Liver (tissue), 9 donors: Measurements from ENCODE around the gene TNS3. TPM values are rescaled to one million over a fixed set of nuclear protein-coding genes. Genes with fewer than 3 reads are reported as not detected.

Source experiments
- DNase-seq: peaks from one replicate; pipeline ENCODE4 v3.0.0-alpha.2; 2017; ENCODE audit warnings: low spot score
- H3K27ac ChIP-seq, 2 donors: one replicate each; pipeline ENCODE4 v1.7.0; 2013; ENCODE audit warnings: inconsistent platforms in 2 of 2, low read length in 2 of 2, control low read depth in 1 of 2, low read depth in 1 of 2, mild to moderate bottlenecking in 1 of 2
- H3K27me3 ChIP-seq, 4 donors: one replicate each; pipeline versions ENCODE4 v1.6.1 to v1.7.0; 2013; ENCODE audit warnings: low read length in 3 of 4, inconsistent platforms in 1 of 4, mild to moderate bottlenecking in 1 of 4, moderate library complexity in 1 of 4; ENCODE audit not compliant: control insufficient read depth in 4 of 4, insufficient read depth in 4 of 4
- H3K36me3 ChIP-seq, 4 donors: one replicate each; pipeline versions ENCODE4 v1.6.1 to v1.7.0; 2013; ENCODE audit warnings: low read length in 3 of 4, mild to moderate bottlenecking in 3 of 4, low read depth in 1 of 4, moderate library complexity in 1 of 4; ENCODE audit not compliant: control insufficient read depth in 4 of 4, insufficient read depth in 3 of 4
- H3K4me1 ChIP-seq, 4 donors: one replicate each; pipeline versions ENCODE4 v1.6.1 to v1.7.0; 2013; ENCODE audit warnings: low read length in 3 of 4, mild to moderate bottlenecking in 3 of 4, moderate library complexity in 1 of 4; ENCODE audit not compliant: control insufficient read depth in 4 of 4, insufficient read depth in 4 of 4
- H3K4me3 ChIP-seq, 3 donors: one replicate each; pipeline versions ENCODE4 v1.6.1 to v1.7.0; 2013; ENCODE audit warnings: low read length in 3 of 3, control low read depth in 1 of 3, low read depth in 1 of 3, mild to moderate bottlenecking in 1 of 3
- H3K9ac ChIP-seq, 2 donors: one replicate each; pipeline ENCODE4 v1.7.0; 2013; ENCODE audit warnings: low read length in 2 of 2, mild to moderate bottlenecking in 2 of 2, moderate library complexity in 2 of 2, control low read depth in 1 of 2, low read depth in 1 of 2
- H3K9me3 ChIP-seq, 4 donors: one replicate each; pipeline versions ENCODE4 v1.6.1 to v1.7.0; 2013; ENCODE audit warnings: low read length in 3 of 4; ENCODE audit not compliant: control insufficient read depth in 4 of 4
- EGR1 ChIP-seq, 2 donors: IDR thresholded peaks; 2 replicates each; pipeline ENCODE4 v1.6.1; 2016 to 2018; ENCODE audit warnings: antibody characterized with exemption in 2 of 2, low read depth in 2 of 2
- FOXA1 ChIP-seq: IDR thresholded peaks from 2 replicates; pipeline ENCODE4 v1.6.1; 2016; ENCODE audit warnings: antibody characterized with exemption
- FOXA2 ChIP-seq: IDR thresholded peaks from 2 replicates; pipeline ENCODE4 v1.6.1; 2016; ENCODE audit warnings: antibody characterized with exemption
- GABPA ChIP-seq, 2 donors: IDR thresholded peaks in 1 of 2; conservative IDR thresholded peaks in 1 of 2; 2 replicates each; pipeline ENCODE4 v1.6.1; 2016; ENCODE audit warnings: antibody characterized with exemption in 2 of 2, mild to moderate bottlenecking in 1 of 2, moderate library complexity in 1 of 2
- HNF4A ChIP-seq, 2 donors: conservative IDR thresholded peaks; 2 replicates each; pipeline ENCODE4 v1.6.1; 2016; ENCODE audit warnings: antibody characterized with exemption in 2 of 2, mild to moderate bottlenecking in 2 of 2
- HNF4G ChIP-seq: IDR thresholded peaks from 2 replicates; pipeline ENCODE4 v1.6.1; 2016; ENCODE audit warnings: antibody characterized with exemption
- JUND ChIP-seq, 2 donors: IDR thresholded peaks; 2 replicates each; pipeline ENCODE4 v1.6.1; 2016; ENCODE audit warnings: antibody characterized with exemption in 2 of 2
- NR2F2 ChIP-seq: IDR thresholded peaks from 2 replicates; pipeline ENCODE4 v1.6.1; 2016; ENCODE audit warnings: antibody characterized with exemption
- RAD21 ChIP-seq, 2 donors: IDR thresholded peaks; 2 replicates each; pipeline ENCODE4 v1.6.1; 2016; ENCODE audit warnings: antibody characterized with exemption in 2 of 2, mild to moderate bottlenecking in 2 of 2
- SP1 ChIP-seq: IDR thresholded peaks from 2 replicates; pipeline ENCODE4 v1.6.1; 2018; ENCODE audit warnings: antibody characterized with exemption, mild to moderate bottlenecking
- TAF1 ChIP-seq: conservative IDR thresholded peaks from 2 replicates; pipeline ENCODE4 v1.6.1; 2016; ENCODE audit warnings: antibody characterized with exemption, mild to moderate bottlenecking
- YY1 ChIP-seq: IDR thresholded peaks from 2 replicates; pipeline ENCODE4 v1.6.1; 2016; ENCODE audit warnings: antibody characterized with exemption, mild to moderate bottlenecking
- WGBS: extraction: QIAGEN DNeasy Blood & Tissue Kit; methylation state at CpG from one replicate; pipeline ENCODE4 v1.1.7; 2013; 5-methylcytosine and 5-hydroxymethylcytosine counted together
- polyA plus RNA-seq, 2 donors: library from polyadenylated mRNA; stranded (reverse) in 1 of 2; unstranded in 1 of 2; fragments of 200-250 nt in 1 of 2; fragments of >200 nt in 1 of 2; fragmentation: Nextera tagmentation in 1 of 2; extraction: Ambion mirVana in 1 of 2; gene quantifications; one replicate each; pipeline versions ENCODE4 v1.2.1 to v1.2.3, GENCODE V29; 2013 to 2015
- total RNA-seq, 2 donors: library from RNA; depleted of rRNA; stranded (reverse); fragments of >200 nt; gene quantifications; one replicate each; pipeline ENCODE4 v1.2.3, GENCODE V29; 2014
- TF ChIP-seq, protein P1 (sequence below): IDR thresholded peaks from 2 replicates; pipeline ENCODE4 v1.6.1; 2016; ENCODE audit warnings: antibody characterized with exemption
- TF ChIP-seq, protein P2 (sequence below): fragments of 150-350 bp; IDR thresholded peaks from 2 replicates; pipeline ENCODE4 v1.5.1; 2017; ENCODE audit warnings: improper control_type of control experiment, low read depth, low read length; ENCODE audit not compliant: missing input control
- TF ChIP-seq, protein P3 (sequence below): IDR thresholded peaks from 2 replicates; pipeline ENCODE4 v1.6.1; 2016; ENCODE audit warnings: antibody characterized with exemption
- TF ChIP-seq, protein P4 (sequence below): IDR thresholded peaks from 2 replicates; pipeline ENCODE4 v1.6.1; 2016; ENCODE audit warnings: antibody characterized with exemption
- TF ChIP-seq, protein P5 (sequence below): IDR thresholded peaks from 2 replicates; pipeline ENCODE4 v1.6.1; 2016; ENCODE audit warnings: antibody characterized with exemption, mild to moderate bottlenecking
- donor health status: healthy.
- donor health status: healthy.
- donor health status: healthy.
- donor health status: healthy.
- donor health status: healthy.

The TNS3 gene
- total and polyA plus RNA-seq, 4 donors: 16.8 to 100 (median 29.5) TPM

DNA sequence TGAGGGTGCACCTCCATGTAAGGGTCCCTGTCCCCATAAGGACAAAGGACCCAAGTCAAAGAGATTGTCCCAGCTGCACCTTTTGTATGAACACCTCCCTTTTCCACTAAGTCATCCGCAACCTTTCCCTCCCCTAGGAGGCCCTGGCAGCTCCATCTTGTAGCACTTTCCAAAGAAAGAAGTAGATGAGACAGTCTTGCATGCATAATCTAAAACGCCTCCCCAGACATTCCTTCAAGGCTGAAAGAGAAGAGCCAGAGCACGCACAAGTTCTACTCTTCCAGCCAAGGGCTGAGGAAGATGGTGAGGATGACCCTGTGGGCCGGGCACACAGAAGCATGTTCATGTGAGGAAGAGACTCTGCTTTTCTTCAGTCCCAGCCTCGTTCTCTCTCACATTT is 194.4 kb downstream of the TNS3 start:
- no peak for DNase-seq
- H3K9me3 ChIP-seq: no peaks in the 10 kb centered on the region
- WGBS: 76% methylated on average over 5 of the region's 5 CpGs
- H3K36me3 ChIP-seq: peaks cover 4 to 69% (median 36%) of the 10 kb centered on the region in 4 donors
- peaks cover 0 to 3% (median 0%) of the 10 kb centered on the region in 4 donors for H3K4me1 ChIP-seq
- H3K9ac ChIP-seq: no peak overlapping the region
- H3K4me3 ChIP-seq: no peak overlapping the region
- no peaks in the 10 kb centered on the region for H3K27me3 ChIP-seq
- TF ChIP-seq, protein P1, sequence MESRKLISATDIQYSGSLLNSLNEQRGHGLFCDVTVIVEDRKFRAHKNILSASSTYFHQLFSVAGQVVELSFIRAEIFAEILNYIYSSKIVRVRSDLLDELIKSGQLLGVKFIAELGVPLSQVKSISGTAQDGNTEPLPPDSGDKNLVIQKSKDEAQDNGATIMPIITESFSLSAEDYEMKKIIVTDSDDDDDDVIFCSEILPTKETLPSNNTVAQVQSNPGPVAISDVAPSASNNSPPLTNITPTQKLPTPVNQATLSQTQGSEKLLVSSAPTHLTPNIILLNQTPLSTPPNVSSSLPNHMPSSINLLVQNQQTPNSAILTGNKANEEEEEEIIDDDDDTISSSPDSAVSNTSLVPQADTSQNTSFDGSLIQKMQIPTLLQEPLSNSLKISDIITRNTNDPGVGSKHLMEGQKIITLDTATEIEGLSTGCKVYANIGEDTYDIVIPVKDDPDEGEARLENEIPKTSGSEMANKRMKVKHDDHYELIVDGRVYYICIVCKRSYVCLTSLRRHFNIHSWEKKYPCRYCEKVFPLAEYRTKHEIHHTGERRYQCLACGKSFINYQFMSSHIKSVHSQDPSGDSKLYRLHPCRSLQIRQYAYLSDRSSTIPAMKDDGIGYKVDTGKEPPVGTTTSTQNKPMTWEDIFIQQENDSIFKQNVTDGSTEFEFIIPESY: no peak
- TF ChIP-seq TAF1 (no peak), RAD21 (IDR thresholded peaks at IDR 0.05) (no peak), NR2F2 (no peak), HNF4G (no peak), FOXA2 (no peak), HNF4A (conservative IDR thresholded peaks at IDR 0.05) (no peak), EGR1 (IDR thresholded peaks at IDR 0.05; ENCODE audit: low read depth in 2 of 2) (no peak), GABPA (IDR thresholded peaks at IDR 0.05 in 1 of 2, conservative IDR thresholded peaks at IDR 0.05 in 1 of 2) (no peak)
- TF ChIP-seq, protein P2, sequence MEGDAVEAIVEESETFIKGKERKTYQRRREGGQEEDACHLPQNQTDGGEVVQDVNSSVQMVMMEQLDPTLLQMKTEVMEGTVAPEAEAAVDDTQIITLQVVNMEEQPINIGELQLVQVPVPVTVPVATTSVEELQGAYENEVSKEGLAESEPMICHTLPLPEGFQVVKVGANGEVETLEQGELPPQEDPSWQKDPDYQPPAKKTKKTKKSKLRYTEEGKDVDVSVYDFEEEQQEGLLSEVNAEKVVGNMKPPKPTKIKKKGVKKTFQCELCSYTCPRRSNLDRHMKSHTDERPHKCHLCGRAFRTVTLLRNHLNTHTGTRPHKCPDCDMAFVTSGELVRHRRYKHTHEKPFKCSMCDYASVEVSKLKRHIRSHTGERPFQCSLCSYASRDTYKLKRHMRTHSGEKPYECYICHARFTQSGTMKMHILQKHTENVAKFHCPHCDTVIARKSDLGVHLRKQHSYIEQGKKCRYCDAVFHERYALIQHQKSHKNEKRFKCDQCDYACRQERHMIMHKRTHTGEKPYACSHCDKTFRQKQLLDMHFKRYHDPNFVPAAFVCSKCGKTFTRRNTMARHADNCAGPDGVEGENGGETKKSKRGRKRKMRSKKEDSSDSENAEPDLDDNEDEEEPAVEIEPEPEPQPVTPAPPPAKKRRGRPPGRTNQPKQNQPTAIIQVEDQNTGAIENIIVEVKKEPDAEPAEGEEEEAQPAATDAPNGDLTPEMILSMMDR: no peak
- TF ChIP-seq, protein P3, sequence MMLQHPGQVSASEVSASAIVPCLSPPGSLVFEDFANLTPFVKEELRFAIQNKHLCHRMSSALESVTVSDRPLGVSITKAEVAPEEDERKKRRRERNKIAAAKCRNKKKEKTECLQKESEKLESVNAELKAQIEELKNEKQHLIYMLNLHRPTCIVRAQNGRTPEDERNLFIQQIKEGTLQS: no peak
- H3K27ac ChIP-seq: no peak overlapping the region

DNA sequence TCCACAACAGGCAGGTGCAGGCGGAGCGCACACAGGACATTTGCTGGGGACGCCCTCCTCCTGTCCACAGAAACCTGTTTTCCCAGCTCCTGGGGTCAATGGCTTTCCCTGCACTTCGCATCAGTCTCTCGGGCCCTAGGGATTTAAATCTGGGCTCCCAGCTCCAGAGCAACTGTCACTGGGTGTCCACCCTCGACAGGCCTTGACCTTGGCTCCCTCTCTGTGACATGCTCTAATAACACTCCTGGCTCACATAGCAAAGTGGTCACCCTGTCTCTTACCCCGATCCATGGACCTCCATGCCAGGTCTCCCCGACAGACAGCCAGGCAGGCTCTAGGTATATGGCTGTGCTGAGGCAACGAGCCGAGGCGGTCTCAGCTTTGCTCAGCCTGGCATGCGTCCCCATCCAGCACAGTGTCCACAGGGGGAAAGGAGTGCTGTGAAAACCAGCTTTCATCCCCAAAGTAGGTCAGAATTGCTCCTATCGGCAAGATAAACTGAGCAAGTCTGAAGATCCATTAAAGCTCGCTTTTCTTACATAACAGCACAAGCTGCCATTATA is 195.6 kb downstream of the TNS3 start:
- peaks cover 3 to 60% (median 30%) of the 10 kb centered on the region in 4 donors for H3K36me3 ChIP-seq
- no peak overlapping the region for H3K9ac ChIP-seq
- no peak overlapping the region for H3K27ac ChIP-seq
- peaks cover 0 to 5% (median 0%) of the 10 kb centered on the region in 4 donors for H3K4me1 ChIP-seq
- no peaks in the 10 kb centered on the region for H3K9me3 ChIP-seq
- no peaks in the 10 kb centered on the region for H3K27me3 ChIP-seq
- H3K4me3 ChIP-seq: no peak overlapping the region
- WGBS: 90% methylated on average over 14 of the region's 14 CpGs
- DNase-seq: no peak
- TF ChIP-seq JUND (IDR thresholded peaks at IDR 0.05) (no peak), HNF4G (no peak), GABPA (IDR thresholded peaks at IDR 0.05 in 1 of 2, conservative IDR thresholded peaks at IDR 0.05 in 1 of 2) (no peak), HNF4A (conservative IDR thresholded peaks at IDR 0.05) (no peak), FOXA1 (no peak), NR2F2 (no peak), FOXA2 (no peak), SP1 (no peak), EGR1 (IDR thresholded peaks at IDR 0.05; ENCODE audit: low read depth in 2 of 2) (no peak), YY1 (no peak)
- TF ChIP-seq, protein P1: no peak
- TF ChIP-seq, protein P4, sequence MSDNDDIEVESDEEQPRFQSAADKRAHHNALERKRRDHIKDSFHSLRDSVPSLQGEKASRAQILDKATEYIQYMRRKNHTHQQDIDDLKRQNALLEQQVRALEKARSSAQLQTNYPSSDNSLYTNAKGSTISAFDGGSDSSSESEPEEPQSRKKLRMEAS: no peak
- TF ChIP-seq, protein P2: no peak
- TF ChIP-seq, protein P5, sequence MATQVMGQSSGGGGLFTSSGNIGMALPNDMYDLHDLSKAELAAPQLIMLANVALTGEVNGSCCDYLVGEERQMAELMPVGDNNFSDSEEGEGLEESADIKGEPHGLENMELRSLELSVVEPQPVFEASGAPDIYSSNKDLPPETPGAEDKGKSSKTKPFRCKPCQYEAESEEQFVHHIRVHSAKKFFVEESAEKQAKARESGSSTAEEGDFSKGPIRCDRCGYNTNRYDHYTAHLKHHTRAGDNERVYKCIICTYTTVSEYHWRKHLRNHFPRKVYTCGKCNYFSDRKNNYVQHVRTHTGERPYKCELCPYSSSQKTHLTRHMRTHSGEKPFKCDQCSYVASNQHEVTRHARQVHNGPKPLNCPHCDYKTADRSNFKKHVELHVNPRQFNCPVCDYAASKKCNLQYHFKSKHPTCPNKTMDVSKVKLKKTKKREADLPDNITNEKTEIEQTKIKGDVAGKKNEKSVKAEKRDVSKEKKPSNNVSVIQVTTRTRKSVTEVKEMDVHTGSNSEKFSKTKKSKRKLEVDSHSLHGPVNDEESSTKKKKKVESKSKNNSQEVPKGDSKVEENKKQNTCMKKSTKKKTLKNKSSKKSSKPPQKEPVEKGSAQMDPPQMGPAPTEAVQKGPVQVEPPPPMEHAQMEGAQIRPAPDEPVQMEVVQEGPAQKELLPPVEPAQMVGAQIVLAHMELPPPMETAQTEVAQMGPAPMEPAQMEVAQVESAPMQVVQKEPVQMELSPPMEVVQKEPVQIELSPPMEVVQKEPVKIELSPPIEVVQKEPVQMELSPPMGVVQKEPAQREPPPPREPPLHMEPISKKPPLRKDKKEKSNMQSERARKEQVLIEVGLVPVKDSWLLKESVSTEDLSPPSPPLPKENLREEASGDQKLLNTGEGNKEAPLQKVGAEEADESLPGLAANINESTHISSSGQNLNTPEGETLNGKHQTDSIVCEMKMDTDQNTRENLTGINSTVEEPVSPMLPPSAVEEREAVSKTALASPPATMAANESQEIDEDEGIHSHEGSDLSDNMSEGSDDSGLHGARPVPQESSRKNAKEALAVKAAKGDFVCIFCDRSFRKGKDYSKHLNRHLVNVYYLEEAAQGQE: no peak
- TF ChIP-seq, protein P3: no peak
